Measurements from ENCODE around the gene ZNF497. TPM values are rescaled to one million over a fixed set of nuclear protein-coding genes. Genes with fewer than 3 reads are reported as not detected.

Gene ZNF497
- total and polyA plus RNA-seq, 2 of the 13 experiments (the other 11 are each of a cell fraction or from before 2014, with no cell fraction given) = 1.5 to 1.9 TPM

- TF ChIP-seq GRHL1 (CRISPR knock-in tag; conservative IDR thresholded peaks at IDR 0.05) (no peak), PLRG1 (conservative IDR thresholded peaks at IDR 0.05) (no peak), PLSCR1 (CRISPR knock-in tag; IDR thresholded peaks at IDR 0.05; ENCODE audit: borderline replicate concordance) (no peak), ZNF501 (CRISPR knock-in tag; IDR thresholded peaks at IDR 0.05) (peak; percentile 82; the same call in 1 of the 2 replicates), ZFP90 (CRISPR knock-in tag; IDR thresholded peaks at IDR 0.05; ENCODE audit: borderline replicate concordance) (peak; percentile 12; the same call in 1 of the 2 replicates), PAF1 (CRISPR knock-in tag; IDR thresholded peaks at IDR 0.05) (no peak), NFE2L1 (CRISPR knock-in tag; IDR thresholded peaks at IDR 0.05; ENCODE audit: borderline replicate concordance) (no peak), IRF2 (CRISPR knock-in tag; IDR thresholded peaks at IDR 0.05) (no peak), KLF13 (CRISPR knock-in tag; IDR thresholded peaks at IDR 0.05) (no peak), NFKB2 (CRISPR knock-in tag; IDR thresholded peaks at IDR 0.05; ENCODE audit: borderline replicate concordance) (no peak), HIC2 (CRISPR knock-in tag; IDR thresholded peaks at IDR 0.05; ENCODE audit: low read depth) (no peak), SRF (IDR thresholded peaks at IDR 0.05; ENCODE audit: low read depth, low read length) (no peak), BHLHE40 (IDR thresholded peaks at IDR 0.05; ENCODE audit: low read length) (no peak), ZNF878 (CRISPR knock-in tag; IDR thresholded peaks at IDR 0.05) (no peak), ZNF703 (CRISPR knock-in tag; IDR thresholded peaks at IDR 0.05; ENCODE audit: borderline replicate concordance) (no peak), HES4 (CRISPR knock-in tag; IDR thresholded peaks at IDR 0.05; ENCODE audit: borderline replicate concordance) (no peak), ZSCAN20 (CRISPR knock-in tag; IDR thresholded peaks at IDR 0.05; ENCODE audit: borderline replicate concordance) (no peak), FOXJ3 (CRISPR knock-in tag; IDR thresholded peaks at IDR 0.05; ENCODE audit: borderline replicate concordance) (no peak), CREM (IDR thresholded peaks at IDR 0.05) (no peak), CREM (CRISPR knock-in tag; IDR thresholded peaks at IDR 0.05) (no peak), ZMYM4 (CRISPR knock-in tag; IDR thresholded peaks at IDR 0.05) (no peak), KLF9 (CRISPR knock-in tag; IDR thresholded peaks at IDR 0.05; ENCODE audit: low read depth) (no peak), KAT8 (CRISPR knock-in tag; IDR thresholded peaks at IDR 0.05) (no peak), ZNF33B (CRISPR knock-in tag; IDR thresholded peaks at IDR 0.05) (no peak), ZNF253 (CRISPR knock-in tag; IDR thresholded peaks at IDR 0.05; ENCODE audit: borderline replicate concordance) (no peak)
- TF ChIP-seq, protein P1, sequence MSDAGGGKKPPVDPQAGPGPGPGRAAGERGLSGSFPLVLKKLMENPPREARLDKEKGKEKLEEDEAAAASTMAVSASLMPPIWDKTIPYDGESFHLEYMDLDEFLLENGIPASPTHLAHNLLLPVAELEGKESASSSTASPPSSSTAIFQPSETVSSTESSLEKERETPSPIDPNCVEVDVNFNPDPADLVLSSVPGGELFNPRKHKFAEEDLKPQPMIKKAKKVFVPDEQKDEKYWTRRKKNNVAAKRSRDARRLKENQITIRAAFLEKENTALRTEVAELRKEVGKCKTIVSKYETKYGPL (CRISPR knock-in tag; IDR thresholded peaks at IDR 0.05) = no peak
- TF ChIP-seq, protein P2, sequence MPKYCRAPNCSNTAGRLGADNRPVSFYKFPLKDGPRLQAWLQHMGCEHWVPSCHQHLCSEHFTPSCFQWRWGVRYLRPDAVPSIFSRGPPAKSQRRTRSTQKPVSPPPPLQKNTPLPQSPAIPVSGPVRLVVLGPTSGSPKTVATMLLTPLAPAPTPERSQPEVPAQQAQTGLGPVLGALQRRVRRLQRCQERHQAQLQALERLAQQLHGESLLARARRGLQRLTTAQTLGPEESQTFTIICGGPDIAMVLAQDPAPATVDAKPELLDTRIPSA (CRISPR knock-in tag; IDR thresholded peaks at IDR 0.05; ENCODE audit: borderline replicate concordance) = peak; percentile 89; the same call in 1 of the 2 replicates
Observed at GRCh38 chr19:58385891-58386575, 23.5 kb upstream of the ZNF497 start (continued).
